Activated naive CD8-positive, alpha-beta T cell treated with anti-CD3 and anti-CD28 coated beads, Interleukin-2, amount 10 ng/mL, durations not matched to agents 7 days and 5 days (primary cell): ENCODE data around the gene ASCL2. TPM values are rescaled to one million over a fixed set of nuclear protein-coding genes. Genes with fewer than 3 reads are reported as not detected.
"Not testable (repeated sequence)": the region's sequence is repeated elsewhere in the genome, so short reads cannot be mapped to it uniquely, and the experiment has no call there.

Experiments used
- ATAC-seq: fragments of 150-1000 bp; cut with Tn5 transposase; one replicate; pipeline ENCODE4 v1.10.0; 2021; ENCODE audit warnings: low read depth, moderate library complexity
- POLR2A ChIA-PET: fragments of 350-600 bp; sonication (Branson Sonifier 250); formaldehyde crosslinking; loops from one replicate; lab custom pipeline; 2021; ENCODE audit warnings: antibody characterized with exemption; lab: Charles Lee
- DNase-seq: peaks from one replicate; pipeline ENCODE4 v3.0.0; 2021
- H3K27ac Mint-ChIP-seq: one replicate; pipeline ENCODE4 v1.8.0; 2022; ENCODE audit warnings: mild to moderate bottlenecking, mixed read lengths
- H3K27me3 Mint-ChIP-seq: one replicate; pipeline ENCODE4 v1.8.0; 2022; ENCODE audit warnings: mild to moderate bottlenecking, moderate library complexity, mixed read lengths
- H3K36me3 Mint-ChIP-seq: one replicate; pipeline ENCODE4 v1.8.0; 2021; ENCODE audit warnings: mild to moderate bottlenecking, mixed read lengths
- H3K4me1 Mint-ChIP-seq: one replicate; pipeline ENCODE4 v1.8.0; 2021; ENCODE audit warnings: mixed read lengths
- H3K4me3 Mint-ChIP-seq: one replicate; pipeline ENCODE4 v1.8.0; 2022; ENCODE audit warnings: mild to moderate bottlenecking, moderate library complexity, mixed read lengths
- H3K9me3 Mint-ChIP-seq: one replicate; pipeline ENCODE4 v1.8.0; 2021; ENCODE audit warnings: mixed read lengths
- total RNA-seq, 2 experiments: library from RNA; stranded (reverse); gene quantifications; one replicate each; pipeline ENCODE4 v1.2.3, GENCODE V29; 2021

Gene ASCL2
- total RNA-seq, 2 experiments from 2014 or later: 0.62 to 0.80 TPM

DNA sequence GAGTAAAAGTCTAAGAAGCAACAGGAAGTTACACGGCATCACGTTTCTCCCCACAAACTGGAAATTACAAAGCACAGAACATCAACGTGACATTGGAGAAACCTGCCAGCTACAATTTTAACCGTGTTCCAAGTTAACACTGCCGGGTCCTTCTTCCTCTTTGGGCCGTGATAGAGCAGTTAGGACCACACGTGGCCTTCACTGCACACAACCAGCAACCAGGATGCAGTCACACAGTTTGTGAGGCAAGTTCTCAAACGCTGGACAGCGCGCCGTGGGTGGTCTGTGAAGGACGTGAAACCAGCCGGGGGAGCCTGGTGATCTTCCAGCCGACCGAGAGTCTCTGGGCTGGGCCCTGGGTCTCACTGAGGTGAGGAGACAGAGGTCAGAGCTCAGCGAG, 16.7 kb upstream of the ASCL2 start:
- no peak overlapping the region for H3K4me3 Mint-ChIP-seq
- peaks cover 1% of the 10 kb centered on the region for H3K9me3 Mint-ChIP-seq
- H3K27ac Mint-ChIP-seq: no peak overlapping the region
- POLR2A ChIA-PET: interaction anchor here (0.9 kb wide), 1 partner anchor 18 kb away, joined by 3 read pairs; no protein-coding TSS in a partner anchor
- peaks cover 5% of the 10 kb centered on the region for H3K4me1 Mint-ChIP-seq
- DNase-seq: no peak
- H3K27me3 Mint-ChIP-seq: peaks cover 2% of the 10 kb centered on the region
- H3K36me3 Mint-ChIP-seq: no peaks in the 10 kb centered on the region
- ATAC-seq: no peak

DNA sequence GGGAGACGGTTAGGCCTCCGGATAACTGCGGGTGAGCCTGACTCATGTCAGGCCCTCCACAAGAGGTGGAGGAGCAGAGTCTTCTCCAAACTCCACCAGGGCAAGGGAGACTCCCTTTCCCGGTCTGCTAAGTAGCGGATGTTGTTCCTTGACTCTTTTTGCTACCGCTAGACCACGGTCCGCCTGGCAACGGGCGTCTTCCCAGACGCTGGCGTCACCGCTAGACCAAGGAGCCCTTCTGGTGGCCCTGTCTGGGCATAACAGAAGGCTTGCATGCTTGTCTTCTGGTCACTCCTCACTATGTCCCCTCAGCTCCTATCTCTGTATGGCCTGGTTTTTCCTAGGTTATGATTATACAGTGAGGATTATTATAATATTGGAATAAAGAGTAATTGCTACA, 16.0 kb upstream of the ASCL2 start:
- ATAC-seq, H3K4me1 Mint-ChIP-seq, DNase-seq, POLR2A ChIA-PET, H3K36me3 Mint-ChIP-seq, H3K27ac Mint-ChIP-seq, H3K4me3 Mint-ChIP-seq, H3K9me3 Mint-ChIP-seq, H3K27me3 Mint-ChIP-seq: not testable (repeated sequence)

DNA sequence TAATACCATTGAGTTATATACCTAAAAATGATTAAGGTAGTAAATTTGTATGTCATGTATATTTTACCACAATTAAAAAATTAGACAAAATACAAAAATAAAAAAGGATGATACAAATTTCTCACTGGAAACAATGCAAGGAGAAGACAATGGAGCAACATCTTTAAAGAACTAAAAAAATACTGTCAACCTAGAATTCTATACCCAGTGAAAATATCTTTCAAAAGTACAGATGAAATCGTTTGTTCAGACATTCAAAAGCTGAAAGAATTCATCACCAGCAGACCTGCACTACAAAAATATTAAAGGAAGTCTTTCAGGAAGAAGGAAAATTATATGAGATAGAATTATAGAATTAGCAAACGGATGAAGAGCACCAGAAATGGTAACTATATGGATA, 9.8 kb upstream of the ASCL2 start:
- Mint-ChIP-seq H3K27ac (no peak overlapping the region), H3K4me1 (peaks cover 5% of the 10 kb centered on the region), H3K4me3 (no peak overlapping the region), H3K27me3 (peaks cover 9% of the 10 kb centered on the region), H3K36me3 (peaks cover 3% of the 10 kb centered on the region), H3K9me3 (peaks cover 8% of the 10 kb centered on the region)
- ATAC-seq (no peak), DNase-seq (no peak)
- POLR2A ChIA-PET: no interaction called here

GRCh38 chr11:2277933-2278523, 7.6 kb upstream of the ASCL2 start:
- Mint-ChIP-seq H3K27ac (no peak overlapping the region), H3K4me3 (no peak overlapping the region), H3K9me3 (peaks cover 8% of the 10 kb centered on the region), H3K4me1 (peaks cover 5% of the 10 kb centered on the region), H3K36me3 (peaks cover 3% of the 10 kb centered on the region), H3K27me3 (peaks cover 17% of the 10 kb centered on the region)
- no peak for DNase-seq
- ATAC-seq: no peak
- POLR2A ChIA-PET: no interaction called here

- POLR2A ChIA-PET: no interaction called here
- DNase-seq: no peak
- Mint-ChIP-seq H3K4me1 (peaks cover 5% of the 10 kb centered on the region), H3K27me3 (peaks cover 25% of the 10 kb centered on the region), H3K9me3 (peaks cover 7% of the 10 kb centered on the region), H3K27ac (no peak overlapping the region), H3K36me3 (peaks cover 3% of the 10 kb centered on the region), H3K4me3 (no peak overlapping the region)
- ATAC-seq: no peak
Measured at GRCh38 chr11:2277008-2277346, 6.6 kb upstream of the ASCL2 start.

DNA sequence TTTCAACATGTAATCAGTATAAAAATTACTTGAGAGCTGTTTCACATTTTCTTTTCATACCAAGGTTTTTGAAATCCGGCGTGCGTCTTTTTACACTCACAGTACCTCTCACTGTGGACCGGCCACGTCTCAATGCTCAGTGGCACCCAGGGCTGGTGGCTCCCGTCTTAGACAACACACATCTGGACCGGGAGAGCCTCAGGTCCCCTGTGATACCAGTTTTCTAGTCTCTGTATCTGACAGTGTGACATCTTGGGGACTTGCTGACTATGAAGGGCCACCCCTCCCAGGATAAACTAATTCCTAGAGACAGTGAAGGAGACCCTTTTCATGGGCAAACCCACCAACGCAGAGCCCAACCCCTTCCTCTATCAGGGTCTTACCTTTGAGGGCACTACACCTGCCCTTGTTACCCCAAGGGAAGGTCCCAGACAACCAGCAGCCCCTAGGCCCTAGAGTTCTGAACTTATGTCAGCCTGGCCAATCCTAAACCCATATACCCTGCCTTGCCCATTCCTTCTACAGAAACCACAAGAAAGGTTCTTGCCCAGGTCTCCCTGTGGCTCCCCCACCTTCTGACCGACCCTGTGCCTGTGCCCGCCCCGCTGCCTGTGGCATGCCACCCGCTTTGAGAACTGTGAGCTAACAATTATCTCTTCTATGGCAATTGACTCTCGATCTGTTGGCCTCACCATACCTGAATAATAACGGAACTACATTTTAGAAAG, 6.1 kb upstream of the ASCL2 start:
- ATAC-seq (no peak), DNase-seq (no peak)
- peaks cover 5% of the 10 kb centered on the region for H3K4me1 Mint-ChIP-seq
- H3K27me3 Mint-ChIP-seq: peaks cover 30% of the 10 kb centered on the region
- H3K27ac Mint-ChIP-seq: no peak overlapping the region
- H3K9me3 Mint-ChIP-seq: peaks cover 7% of the 10 kb centered on the region
- POLR2A ChIA-PET: no interaction called here
- H3K4me3 Mint-ChIP-seq: no peak overlapping the region
- H3K36me3 Mint-ChIP-seq: peaks cover 3% of the 10 kb centered on the region

- Mint-ChIP-seq H3K27ac (no peak overlapping the region), H3K4me1 (peaks cover 5% of the 10 kb centered on the region), H3K4me3 (no peak overlapping the region), H3K27me3 (peaks cover 32% of the 10 kb centered on the region), H3K9me3 (peaks cover 7% of the 10 kb centered on the region), H3K36me3 (peaks cover 3% of the 10 kb centered on the region)
- no peak for DNase-seq
- ATAC-seq: no peak
- POLR2A ChIA-PET: no interaction called here
Measured at GRCh38 chr11:2275334-2276279, 5.2 kb upstream of the ASCL2 start.

- H3K27me3 Mint-ChIP-seq: peaks cover 28% of the 10 kb centered on the region
- H3K27ac Mint-ChIP-seq: no peak overlapping the region
- no peaks in the 10 kb centered on the region for H3K9me3 Mint-ChIP-seq
- ATAC-seq: no peak
- DNase-seq: no peak
- POLR2A ChIA-PET: no interaction called here
- no peak overlapping the region for H3K4me3 Mint-ChIP-seq
- H3K36me3 Mint-ChIP-seq: no peaks in the 10 kb centered on the region
- peaks cover 7% of the 10 kb centered on the region for H3K4me1 Mint-ChIP-seq
Measured at GRCh38 chr11:2273771-2274170, 3.4 kb upstream of the ASCL2 start.

DNA sequence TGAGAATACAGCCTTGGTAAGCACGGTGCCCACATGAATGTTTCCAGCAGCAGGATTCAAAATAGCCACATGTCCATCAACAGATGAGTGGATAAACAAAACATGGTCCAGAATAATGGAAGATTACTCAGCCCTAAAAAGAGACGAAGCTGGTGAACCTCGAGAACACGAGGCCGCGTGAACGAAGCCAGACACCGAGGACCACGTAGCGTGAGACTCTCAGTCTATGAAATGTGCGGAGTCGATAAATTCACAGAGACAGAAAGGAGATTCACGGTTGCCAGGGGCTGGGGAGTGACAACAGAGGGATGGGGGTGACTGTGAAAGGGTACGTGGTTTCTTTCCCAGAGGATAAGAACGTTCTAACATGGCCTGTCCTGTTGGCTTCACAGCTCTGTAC, 2.9 kb upstream of the ASCL2 start:
- ATAC-seq (no peak), DNase-seq (no peak)
- Mint-ChIP-seq H3K4me1 (peaks cover 9% of the 10 kb centered on the region), H3K9me3 (no peaks in the 10 kb centered on the region), H3K27ac (no peak overlapping the region), H3K36me3 (no peaks in the 10 kb centered on the region), H3K27me3 (peaks cover 32% of the 10 kb centered on the region), H3K4me3 (no peak overlapping the region)
- POLR2A ChIA-PET: no interaction called here

DNA sequence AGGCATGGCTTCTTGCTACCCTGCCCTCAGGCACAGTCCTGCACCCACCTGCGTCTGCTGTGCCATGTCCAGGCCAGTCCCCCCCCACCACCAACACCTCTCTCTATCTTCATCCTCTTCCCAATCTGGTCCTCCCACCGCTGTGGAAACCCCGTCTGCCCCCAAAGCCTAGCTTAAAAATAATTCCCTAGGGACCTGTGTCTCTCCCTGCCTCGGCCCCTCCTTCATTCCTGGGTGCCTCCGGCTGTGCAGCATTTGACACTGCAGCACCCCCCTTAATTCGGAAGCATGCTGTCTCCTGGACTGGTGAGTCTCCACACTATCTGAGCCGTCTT, 2.5 kb upstream of the ASCL2 start:
- DNase-seq (no peak), ATAC-seq (no peak)

GRCh38 chr11:2272228-2272945, 2.0 kb upstream of the ASCL2 start:
- DNase-seq: no peak
- H3K36me3 Mint-ChIP-seq: no peaks in the 10 kb centered on the region
- H3K27ac Mint-ChIP-seq: no peak overlapping the region
- peaks cover 7% of the 10 kb centered on the region for H3K4me1 Mint-ChIP-seq
- no peaks in the 10 kb centered on the region for H3K9me3 Mint-ChIP-seq
- POLR2A ChIA-PET: no interaction called here
- peaks cover 32% of the 10 kb centered on the region for H3K27me3 Mint-ChIP-seq
- ATAC-seq: no peak
- H3K4me3 Mint-ChIP-seq: no peak overlapping the region

More for the DNA sequence above, 2.5 kb upstream of the ASCL2 start:
- peaks cover 9% of the 10 kb centered on the region for H3K4me1 Mint-ChIP-seq
- H3K9me3 Mint-ChIP-seq: no peaks in the 10 kb centered on the region
- peaks cover 32% of the 10 kb centered on the region for H3K27me3 Mint-ChIP-seq
- no peak overlapping the region for H3K4me3 Mint-ChIP-seq
- no peak overlapping the region for H3K27ac Mint-ChIP-seq
- POLR2A ChIA-PET: no interaction called here
- no peaks in the 10 kb centered on the region for H3K36me3 Mint-ChIP-seq

DNA sequence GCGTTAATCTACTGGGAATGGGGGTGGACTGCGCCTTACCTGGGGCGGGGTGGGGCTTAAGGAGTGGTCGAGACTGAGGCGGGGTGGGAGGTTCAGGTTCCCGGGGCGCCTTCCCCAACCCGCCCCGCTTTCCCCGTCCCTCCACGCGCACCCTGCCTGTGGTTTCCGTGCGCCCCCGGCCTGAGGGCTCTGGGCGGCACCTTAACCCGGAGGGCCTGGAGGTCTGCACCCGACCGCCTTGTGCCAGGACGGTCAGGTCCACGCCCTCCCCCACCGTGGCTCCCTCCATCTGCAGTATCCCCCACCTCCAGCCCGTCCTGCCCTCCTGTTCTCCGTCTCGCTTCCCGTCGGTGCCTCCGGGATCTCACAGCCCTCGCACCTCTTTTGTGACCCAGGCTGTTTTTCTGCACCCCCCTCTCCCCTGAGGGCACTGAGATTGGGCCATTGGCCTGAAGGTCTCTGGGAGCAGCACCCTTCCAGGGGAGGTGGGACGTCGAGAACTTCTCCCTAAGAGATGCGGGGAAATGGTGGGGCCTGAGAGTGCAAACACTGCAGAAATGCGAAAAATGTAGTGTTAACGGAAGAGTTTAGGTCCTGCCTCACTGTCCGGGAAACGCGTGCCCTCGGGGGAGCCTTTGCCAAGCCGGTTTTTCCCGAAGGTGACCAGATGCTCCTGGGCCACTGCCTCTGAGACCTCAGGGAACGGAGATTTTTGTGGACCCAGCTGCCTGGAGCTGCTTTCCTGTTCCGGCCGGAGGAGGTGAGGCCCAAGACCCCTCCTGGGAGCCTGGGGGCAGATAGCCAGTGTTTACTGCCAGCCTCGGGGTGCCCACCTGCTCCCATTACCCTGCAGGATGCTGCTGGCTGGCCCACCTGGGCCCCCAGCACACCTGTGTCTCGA, 1.2 kb upstream of the ASCL2 start:
- Mint-ChIP-seq H3K27ac (no peak overlapping the region), H3K27me3 (peaks cover 32% of the 10 kb centered on the region)
- POLR2A ChIA-PET: no interaction called here

DNA sequence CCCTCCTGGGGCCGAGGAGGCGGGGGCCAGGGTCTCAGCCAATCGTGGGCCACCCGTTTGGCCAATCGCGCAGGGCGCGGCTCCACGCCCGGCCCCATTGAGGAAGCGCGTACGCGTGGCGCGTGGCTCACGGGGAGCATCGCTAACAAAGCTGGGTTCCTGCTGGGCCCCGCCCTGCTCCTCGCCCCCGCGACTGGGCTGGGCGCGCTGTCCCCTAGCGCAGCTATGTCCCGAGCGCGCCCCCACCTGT, 614 bp upstream of the ASCL2 start:
- no peak for DNase-seq
- no peaks in the 10 kb centered on the region for H3K36me3 Mint-ChIP-seq
- peaks cover 12% of the 10 kb centered on the region for H3K4me1 Mint-ChIP-seq
- H3K4me3 Mint-ChIP-seq: no peak overlapping the region
- no peaks in the 10 kb centered on the region for H3K9me3 Mint-ChIP-seq
- peaks cover 32% of the 10 kb centered on the region for H3K27me3 Mint-ChIP-seq
- H3K27ac Mint-ChIP-seq: no peak overlapping the region
- peak; percentile 34 for ATAC-seq
- POLR2A ChIA-PET: no interaction called here

More for the DNA sequence above, 1.2 kb upstream of the ASCL2 start:
- Mint-ChIP-seq H3K4me3 (peak overlapping the region; percentile 45), H3K36me3 (no peaks in the 10 kb centered on the region), H3K9me3 (no peaks in the 10 kb centered on the region), H3K4me1 (peaks cover 6% of the 10 kb centered on the region)
- DNase-seq (no peak), ATAC-seq (no peak)
